Measurements from ENCODE around the gene CAMTA1. TPM values are rescaled to one million over a fixed set of nuclear protein-coding genes. Genes with fewer than 3 reads are reported as not detected.
"Not testable (repeated sequence)": the region's sequence is repeated elsewhere in the genome, so short reads cannot be mapped to it uniquely, and the experiment has no call there.

CAMTA1 gene
- total RNA-seq, 1 experiment from 2014 or later: 103 TPM

DNA sequence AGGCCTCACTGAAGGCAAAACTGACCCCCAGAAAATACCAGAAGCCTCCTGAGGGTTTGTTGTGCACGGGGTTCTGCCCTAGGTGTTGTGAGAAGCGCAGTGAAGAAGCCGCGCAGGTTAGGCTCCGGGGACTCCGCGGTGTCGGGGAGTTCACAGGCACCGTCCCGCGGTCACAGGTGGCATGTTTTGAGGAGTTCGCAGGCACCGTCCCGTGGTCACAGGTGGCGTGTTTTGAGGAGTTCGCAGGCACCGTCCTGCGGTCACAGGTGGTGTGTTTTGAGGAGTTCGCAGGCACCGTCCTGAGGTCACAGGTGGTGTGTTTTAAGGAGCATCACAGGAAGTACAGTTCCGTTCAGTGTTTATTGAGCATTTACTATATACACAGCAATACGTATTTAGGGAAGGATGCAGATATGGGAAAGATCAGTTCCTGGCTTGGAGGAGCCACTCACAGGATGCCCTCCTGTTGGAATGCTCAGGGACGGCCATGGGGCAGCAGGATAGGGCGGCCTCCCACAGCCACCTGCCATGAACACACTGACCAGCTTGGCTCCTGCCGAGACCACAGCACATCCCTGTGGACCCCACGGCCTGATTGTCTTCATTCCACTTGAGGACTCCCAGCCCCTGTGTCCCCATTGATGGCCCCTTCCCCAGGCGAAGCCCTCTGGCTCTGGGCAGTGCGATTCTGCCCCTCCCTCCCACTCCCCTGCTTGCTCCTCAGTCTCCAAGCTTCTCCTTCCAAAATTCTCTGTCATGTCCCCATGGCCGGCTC lies 899.8 kb downstream of the CAMTA1 start:
- Histone ChIP-seq H3K27me3 (no peaks in the 10 kb centered on the region), H3K4me3 (no peak overlapping the region), H3K36me3 (no peaks in the 10 kb centered on the region), H3K9me3 (no peaks in the 10 kb centered on the region)
- DNase-seq: no peak

DNA sequence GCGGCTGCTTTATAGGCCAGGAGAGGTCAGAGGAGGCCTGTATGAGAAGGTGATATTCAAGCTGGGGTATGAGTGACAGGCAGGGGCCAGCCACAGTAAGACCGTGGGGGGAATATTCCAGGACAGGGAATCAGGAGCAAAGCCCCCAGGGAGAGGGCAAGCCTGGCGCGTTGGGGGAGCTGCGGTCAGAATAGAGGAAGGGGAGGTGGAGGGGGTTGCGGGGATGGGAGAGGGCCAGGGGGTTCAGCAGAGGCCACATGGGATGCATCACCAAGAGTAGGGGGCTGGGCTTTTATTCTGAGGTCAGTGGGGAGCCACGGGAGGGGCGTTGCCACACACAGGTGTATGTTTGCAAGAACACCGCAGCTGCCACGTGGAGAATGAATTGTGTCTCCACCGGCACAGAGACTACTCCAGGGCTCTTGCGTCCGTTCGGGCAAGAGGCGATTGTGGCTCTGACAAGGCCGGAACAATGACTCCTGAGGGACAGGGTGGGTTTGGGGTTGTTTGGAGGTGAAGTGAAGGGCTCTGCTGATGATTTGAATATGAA lies 901.1 kb downstream of the CAMTA1 start:
- DNase-seq: no peak
- no peaks in the 10 kb centered on the region for H3K36me3 ChIP-seq
- H3K9me3 ChIP-seq: no peaks in the 10 kb centered on the region
- H3K27me3 ChIP-seq: no peaks in the 10 kb centered on the region
- no peak overlapping the region for H3K4me3 ChIP-seq

DNA sequence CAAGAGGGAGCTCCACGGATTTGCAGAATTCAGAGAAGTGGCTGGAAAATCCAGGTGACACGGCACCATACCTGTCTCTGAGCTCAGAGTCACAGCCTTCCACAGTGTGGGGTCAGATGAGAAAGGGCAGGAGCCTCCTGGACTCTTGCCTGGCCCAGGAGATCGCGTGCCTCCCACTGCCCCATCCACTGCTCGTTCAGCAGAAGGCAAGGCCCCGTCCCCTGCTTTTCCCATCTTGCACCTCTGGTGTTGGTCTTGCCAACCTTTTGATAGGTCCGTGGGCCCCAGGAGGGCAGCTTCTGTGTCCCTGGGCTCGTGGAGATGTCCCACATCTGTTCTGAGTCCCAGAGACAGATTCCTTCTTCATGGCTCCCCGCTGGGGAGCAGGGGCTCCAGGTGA lies 902.2 kb downstream of the CAMTA1 start:
- H3K9me3 ChIP-seq: no peaks in the 10 kb centered on the region
- no peak overlapping the region for H3K4me3 ChIP-seq
- no peaks in the 10 kb centered on the region for H3K36me3 ChIP-seq
- DNase-seq: no peak
- H3K27me3 ChIP-seq: no peaks in the 10 kb centered on the region

DNA sequence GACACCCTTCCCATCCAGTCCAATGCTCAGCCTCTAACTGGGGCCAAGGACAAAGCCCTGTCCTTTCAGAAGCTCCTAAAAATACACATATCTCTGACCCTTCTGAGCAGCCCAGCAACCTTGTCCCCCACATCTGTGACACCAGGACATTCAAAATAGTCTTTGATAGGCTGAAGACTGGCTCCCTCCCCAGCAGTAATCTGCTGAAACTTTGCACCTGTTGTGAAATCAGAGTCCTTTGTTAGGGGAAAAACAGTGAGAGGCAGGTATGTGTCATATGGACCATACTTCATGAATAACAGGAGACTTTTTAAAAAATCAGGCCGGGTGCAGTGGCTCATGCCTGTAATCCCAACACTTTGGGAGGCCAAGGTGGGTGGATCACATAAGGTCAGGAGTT lies 903.4 kb downstream of the CAMTA1 start:
- DNase-seq: no peak
- Histone ChIP-seq H3K9me3 (no peaks in the 10 kb centered on the region), H3K4me3 (no peak overlapping the region), H3K36me3 (no peaks in the 10 kb centered on the region), H3K27me3 (no peaks in the 10 kb centered on the region)

DNA sequence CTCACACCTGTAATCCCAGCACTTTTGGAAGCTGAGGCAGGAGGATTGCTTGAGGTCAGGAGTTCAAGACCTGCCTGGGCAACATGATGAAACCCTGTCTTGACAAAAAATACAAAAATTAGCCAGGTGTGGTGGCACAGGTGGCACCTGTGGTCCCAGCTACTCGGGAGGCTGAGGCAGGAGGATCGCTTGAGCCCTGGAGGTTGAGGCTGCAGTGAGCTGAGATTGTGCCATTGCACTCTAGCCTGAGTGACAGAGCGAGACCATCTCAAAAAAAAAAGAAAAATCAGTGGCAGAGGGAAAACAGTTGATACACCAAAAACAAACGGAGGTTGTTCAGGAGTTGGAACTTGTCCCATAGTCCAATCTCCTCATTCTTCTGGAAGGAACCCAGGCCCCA lies 904.1 kb downstream of the CAMTA1 start:
- H3K4me3 ChIP-seq, H3K9me3 ChIP-seq, H3K36me3 ChIP-seq, DNase-seq, H3K27me3 ChIP-seq: not testable (repeated sequence)

DNA sequence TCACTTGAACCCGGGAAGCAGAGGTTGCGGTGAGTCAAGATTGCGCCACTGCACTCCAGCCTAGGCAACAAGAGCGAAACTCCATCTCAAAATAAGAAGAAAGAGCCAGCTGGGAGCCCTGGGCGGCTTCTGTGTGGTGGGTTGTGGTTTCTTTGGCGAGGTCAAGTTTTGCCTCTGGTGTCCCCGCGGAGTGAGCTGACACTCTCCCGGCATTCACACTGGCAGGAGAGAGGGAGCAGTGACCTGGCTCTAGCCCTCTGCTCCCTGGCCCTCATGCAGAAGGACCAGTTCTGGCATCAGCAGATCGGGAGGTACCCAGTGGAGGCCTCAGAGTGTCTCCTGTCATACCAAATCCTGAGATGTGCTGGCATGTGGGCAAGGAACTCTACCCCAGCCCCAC lies 904.8 kb downstream of the CAMTA1 start:
- H3K9me3 ChIP-seq: no peaks in the 10 kb centered on the region
- no peak overlapping the region for H3K4me3 ChIP-seq
- H3K27me3 ChIP-seq: no peaks in the 10 kb centered on the region
- DNase-seq: no peak
- no peaks in the 10 kb centered on the region for H3K36me3 ChIP-seq

DNA sequence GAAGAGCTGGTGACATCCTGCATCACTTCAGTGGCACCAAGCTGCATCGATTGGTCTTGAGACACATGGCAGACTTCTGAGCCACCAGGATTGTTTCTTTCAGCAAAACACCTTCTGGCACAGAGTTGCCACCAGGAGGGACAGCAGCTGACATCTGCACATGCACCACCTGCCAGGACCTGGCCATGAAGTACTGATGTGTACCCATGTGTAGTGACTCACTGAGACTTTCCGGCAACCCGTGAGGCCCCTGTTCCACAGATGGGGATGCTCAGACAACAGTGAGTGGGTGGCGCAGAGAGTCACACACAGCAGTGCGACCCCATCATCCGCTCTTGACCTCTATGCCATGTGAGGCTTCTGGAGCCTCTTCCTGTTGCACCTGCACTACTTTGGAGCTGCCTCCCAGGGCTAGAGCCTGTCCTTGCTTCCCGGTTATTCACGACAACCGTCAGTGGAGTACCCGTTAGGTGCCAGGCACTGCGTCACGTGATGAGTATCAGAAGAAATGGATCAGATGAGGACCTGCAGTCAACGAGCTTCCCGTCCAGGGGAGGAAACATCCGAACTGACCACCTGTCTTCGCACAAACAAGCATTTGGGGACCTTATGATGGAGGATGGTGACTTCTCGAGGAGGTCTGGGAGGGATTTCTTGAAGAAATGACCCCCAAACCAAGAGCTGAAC lies 905.4 kb downstream of the CAMTA1 start:
- Histone ChIP-seq H3K4me3 (no peak overlapping the region), H3K36me3 (no peaks in the 10 kb centered on the region), H3K27me3 (no peaks in the 10 kb centered on the region), H3K9me3 (no peaks in the 10 kb centered on the region)
- no peak for DNase-seq

DNA sequence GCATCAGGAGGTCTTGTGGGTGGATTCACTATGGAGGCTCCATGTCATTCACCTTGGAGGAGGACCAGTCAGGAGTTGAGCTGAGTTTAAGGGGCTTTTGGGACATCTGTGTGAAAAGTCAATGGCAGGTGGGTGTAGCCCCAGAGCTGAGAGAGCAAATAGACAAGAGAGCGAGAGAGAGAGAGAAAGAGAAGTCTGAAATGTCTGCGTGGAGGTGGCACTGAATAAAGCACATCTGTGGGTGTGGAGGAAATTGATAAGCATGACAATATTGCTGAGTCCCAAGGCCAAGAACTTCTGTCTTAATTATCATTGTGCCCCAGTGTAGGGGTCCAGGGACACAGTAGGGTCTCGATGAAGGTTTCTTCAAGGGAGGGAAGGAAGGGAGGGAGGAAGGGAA lies 906.3 kb downstream of the CAMTA1 start:
- H3K9me3 ChIP-seq: no peaks in the 10 kb centered on the region
- H3K4me3 ChIP-seq: no peak overlapping the region
- DNase-seq: no peak
- H3K27me3 ChIP-seq: no peaks in the 10 kb centered on the region
- H3K36me3 ChIP-seq: no peaks in the 10 kb centered on the region

DNA sequence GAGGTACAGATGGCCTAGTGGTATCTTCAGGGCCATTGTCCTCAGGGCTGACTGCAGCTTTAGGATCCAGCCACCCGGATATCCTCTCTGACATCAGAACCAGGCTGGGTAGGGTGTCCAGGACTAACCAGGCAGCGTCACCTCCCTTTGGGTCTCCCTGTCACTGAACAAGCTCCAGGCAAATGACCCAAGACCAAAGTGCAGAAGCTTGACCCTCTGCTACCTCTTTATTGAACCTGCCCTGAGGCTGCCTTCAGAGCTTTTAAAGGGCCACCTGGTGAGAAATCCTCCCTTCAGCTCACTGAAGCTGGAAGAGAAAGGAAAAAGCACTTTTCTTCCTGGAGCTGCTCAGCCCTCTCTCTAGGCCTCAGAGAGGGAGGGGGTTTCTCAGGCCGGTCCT lies 906.8 kb downstream of the CAMTA1 start:
- Histone ChIP-seq H3K4me3 (no peak overlapping the region), H3K9me3 (no peaks in the 10 kb centered on the region), H3K27me3 (no peaks in the 10 kb centered on the region), H3K36me3 (no peaks in the 10 kb centered on the region)
- DNase-seq: no peak

DNA sequence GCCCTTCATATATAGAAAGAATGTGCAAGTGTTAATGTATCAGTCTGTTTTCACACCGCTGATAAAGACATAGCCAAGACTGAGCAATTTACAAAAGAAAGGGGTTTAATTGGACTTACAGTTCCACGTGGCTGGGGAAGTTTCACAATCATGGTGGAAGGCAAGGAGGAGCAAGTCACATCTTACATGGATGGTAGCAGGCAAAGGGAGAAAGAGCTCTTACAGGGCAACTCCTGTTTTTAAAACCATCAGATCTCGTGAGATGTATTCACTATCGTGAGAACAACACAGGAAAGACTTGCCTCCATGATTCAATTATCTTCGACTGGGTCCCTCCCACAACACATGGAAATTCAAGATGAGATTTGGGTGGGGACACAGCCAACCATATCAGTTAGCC lies 907.8 kb downstream of the CAMTA1 start:
- not testable (repeated sequence) for DNase-seq, H3K36me3 ChIP-seq, H3K4me3 ChIP-seq, H3K9me3 ChIP-seq, H3K27me3 ChIP-seq

DNA sequence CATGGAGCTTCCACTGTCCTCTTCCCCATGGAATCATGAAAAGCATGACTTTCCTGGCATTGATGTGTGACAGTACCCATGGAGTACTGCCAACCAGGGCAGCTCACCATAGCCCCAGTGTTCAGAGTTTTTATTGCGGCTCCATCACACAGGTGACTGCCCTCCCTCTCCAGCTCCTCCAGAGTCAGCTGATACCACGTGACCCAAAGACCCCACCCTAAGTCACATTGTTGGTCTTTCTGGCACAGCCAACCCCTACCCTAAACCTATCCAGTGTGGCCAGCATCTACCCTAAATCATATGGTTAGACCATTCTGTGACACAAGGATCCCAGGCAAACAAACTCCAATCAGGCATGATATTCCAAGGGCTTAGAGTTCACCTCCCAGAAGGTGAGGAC lies 908.4 kb downstream of the CAMTA1 start:
- Histone ChIP-seq H3K36me3 (no peaks in the 10 kb centered on the region), H3K27me3 (no peaks in the 10 kb centered on the region), H3K4me3 (no peak overlapping the region), H3K9me3 (no peaks in the 10 kb centered on the region)
- no peak for DNase-seq

DNA sequence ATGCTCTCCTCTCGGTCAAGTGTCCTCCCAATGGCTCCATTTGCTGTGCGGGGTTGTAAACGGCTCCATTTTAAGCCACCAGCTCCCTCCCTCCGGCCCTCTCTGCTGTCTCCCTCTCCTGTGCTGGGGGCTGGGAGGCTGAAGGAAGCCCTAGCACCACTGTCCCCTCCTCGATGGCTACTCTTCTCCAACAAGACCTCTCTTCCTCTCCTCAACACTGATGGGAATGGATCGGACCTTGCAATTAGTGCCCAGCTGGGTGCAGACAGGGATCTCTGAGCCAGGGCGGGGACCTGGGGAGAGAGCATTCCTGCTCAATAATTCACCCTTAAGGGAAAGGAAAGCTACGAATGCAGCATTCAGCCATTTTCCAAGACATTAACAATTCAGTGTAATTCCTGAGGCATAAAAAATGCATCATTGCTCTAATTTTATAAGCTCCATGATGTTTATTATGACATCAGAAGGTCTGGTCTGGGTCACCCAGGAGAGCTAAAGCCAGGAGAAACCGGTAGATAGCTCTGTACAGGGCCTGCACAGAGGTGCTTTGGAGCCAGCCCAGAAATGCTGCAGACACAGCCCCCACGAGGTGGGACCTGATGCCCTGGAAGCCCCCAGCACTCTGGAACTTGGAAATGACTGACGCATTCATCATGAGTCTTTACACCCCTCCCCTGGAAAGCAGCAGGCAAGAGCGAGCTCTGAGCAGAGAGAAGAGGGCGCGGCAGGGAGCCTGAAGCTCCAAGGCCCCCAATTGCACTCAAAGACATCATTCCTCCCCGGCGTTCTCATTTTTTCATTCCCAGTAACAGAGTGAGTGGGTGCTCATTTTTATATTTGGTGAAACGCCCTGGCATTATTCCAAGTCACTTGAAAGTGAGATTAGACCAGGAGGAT lies 909.6 kb downstream of the CAMTA1 start:
- no peak for DNase-seq
- Histone ChIP-seq H3K36me3 (no peaks in the 10 kb centered on the region), H3K4me3 (no peak overlapping the region), H3K27me3 (no peaks in the 10 kb centered on the region), H3K9me3 (no peaks in the 10 kb centered on the region)

DNA sequence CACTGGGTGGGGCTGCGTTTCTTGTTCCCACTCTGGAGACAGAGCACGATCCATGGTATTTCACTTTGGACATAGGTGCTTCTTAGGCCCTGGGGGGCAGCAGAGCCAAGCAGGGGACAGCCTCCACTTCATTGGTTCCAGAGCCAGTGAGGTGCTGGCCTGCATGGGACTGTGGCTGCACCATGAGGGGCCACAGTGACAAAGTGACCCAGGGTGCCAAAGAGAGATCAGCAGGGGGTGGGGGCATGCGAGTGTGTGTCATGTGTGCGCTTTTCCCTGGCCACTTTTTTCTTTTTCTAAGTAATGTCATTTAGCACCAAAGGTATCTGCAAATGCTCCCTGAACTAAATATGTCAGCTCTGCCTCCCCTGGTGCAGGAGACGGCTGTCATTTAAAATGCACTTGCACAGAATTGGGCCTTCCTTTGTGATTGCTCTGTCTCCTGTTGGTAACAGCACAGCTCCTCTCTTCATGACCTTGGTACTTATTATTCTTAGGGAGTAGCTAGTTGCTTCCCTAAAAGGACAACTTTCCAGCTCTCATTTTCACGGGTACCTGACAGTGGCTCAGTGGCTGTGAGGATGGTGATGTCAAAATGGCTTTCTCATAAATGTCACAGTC lies 910.4 kb downstream of the CAMTA1 start:
- H3K9me3 ChIP-seq: no peaks in the 10 kb centered on the region
- no peak for DNase-seq
- no peaks in the 10 kb centered on the region for H3K36me3 ChIP-seq
- no peak overlapping the region for H3K4me3 ChIP-seq
- H3K27me3 ChIP-seq: peaks cover under 1% of the 10 kb centered on the region; the same call in 1 of the 2 replicates

DNA sequence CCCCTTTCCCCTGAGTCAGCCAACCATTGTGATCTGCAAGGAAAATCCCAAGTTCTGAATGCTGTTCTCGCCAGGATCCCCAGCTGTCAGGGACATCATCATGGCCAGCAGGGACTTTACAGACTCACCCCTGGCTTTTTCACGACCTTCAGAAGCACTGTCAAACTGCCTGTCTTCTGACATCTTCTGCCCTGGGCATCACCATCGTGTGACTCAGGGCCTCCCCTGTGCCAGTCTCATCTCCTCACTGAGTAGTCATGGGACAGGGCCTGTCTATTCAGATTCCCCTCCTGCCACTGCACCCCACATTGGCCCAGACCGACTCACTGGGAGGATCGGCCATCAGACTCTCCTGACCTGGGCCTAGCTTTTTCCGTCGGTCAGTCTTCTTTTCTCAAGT lies 913.4 kb downstream of the CAMTA1 start:
- Histone ChIP-seq H3K4me3 (no peak overlapping the region), H3K27me3 (peaks cover 23% of the 10 kb centered on the region), H3K36me3 (no peaks in the 10 kb centered on the region), H3K9me3 (no peaks in the 10 kb centered on the region)
- no peak for DNase-seq

DNA sequence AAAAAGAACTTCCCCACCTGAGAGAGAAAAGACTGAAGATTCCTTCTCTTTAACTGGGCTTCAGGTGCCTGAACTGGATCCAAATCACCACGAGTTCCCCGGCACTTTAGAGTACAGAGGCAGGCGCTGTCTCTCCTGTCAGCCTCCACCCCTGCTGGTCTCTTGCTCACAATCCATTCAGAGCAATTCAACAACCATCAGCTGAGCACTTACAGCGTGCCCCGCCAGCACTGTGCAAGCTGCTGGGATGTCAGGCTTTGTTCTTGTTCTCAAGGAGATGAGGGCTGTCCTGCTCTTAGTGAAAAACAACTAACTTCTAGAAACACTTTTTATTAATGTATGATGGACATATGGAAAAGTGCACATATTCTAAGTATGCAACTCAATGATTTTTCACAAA lies 917.1 kb downstream of the CAMTA1 start:
- Histone ChIP-seq H3K9me3 (no peaks in the 10 kb centered on the region), H3K4me3 (no peak overlapping the region), H3K27me3 (peaks cover 26% of the 10 kb centered on the region), H3K36me3 (no peaks in the 10 kb centered on the region)
- no peak for DNase-seq

DNA sequence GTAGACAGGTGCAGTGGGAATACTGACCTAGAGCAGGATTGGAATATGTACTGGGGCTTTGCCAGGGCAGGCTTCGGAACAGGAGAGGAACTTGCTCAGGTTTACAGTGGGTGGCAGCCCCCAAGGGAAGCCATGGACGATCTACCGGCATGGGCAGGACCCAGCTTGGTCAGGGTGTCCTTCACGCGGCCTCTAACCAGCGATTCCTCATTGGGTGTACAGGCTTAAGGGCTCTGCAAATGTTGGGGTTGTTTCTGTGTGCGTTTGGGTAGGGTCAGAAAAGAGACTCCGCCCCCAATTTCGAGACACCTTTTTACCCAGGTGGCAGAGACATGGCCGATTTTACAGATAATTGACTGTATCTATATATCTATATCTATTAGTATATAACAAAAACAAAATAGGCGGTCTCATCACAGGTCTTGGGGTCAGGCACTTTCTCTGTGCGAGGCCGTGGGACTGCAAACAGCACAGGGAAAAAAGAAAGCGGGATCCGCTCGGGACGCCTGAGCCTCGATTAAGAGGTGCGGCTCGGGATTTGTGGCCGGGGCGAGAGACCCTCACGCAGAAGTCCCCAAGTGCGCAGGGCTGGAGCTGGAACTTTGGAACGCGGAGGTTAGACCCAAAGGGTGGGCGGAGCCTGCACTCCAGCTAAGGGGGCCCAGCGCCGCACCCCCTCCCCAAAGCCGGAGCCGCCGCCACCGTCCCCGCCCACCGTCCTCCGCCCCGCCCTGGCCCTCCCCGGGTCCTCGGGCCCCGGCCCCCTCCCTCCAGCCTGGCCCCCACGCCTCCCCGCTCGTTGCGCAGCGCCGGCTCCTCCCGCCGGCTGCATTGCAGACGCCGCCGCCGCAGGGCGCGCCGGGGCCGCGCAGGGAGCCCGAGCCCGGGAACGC lies 918.3 kb downstream of the CAMTA1 start:
- H3K27me3 ChIP-seq: peaks cover 26% of the 10 kb centered on the region
- H3K4me3 ChIP-seq: no peak overlapping the region
- no peaks in the 10 kb centered on the region for H3K9me3 ChIP-seq
- DNase-seq: peak; percentile 49
- no peaks in the 10 kb centered on the region for H3K36me3 ChIP-seq
